Glutamatergic neuron (in vitro differentiated cells): ENCODE data around the gene GJC2. TPM values are rescaled to one million over a fixed set of nuclear protein-coding genes. Genes with fewer than 3 reads are reported as not detected.

Experiments
- DNase-seq: peaks from one replicate; pipeline ENCODE4 v3.0.0; 2022
- H3K27ac Mint-ChIP-seq: one replicate; pipeline ENCODE4 v1.8.0; 2020; ENCODE audit warnings: mild to moderate bottlenecking, mixed read lengths, inconsistent platforms; ENCODE audit not compliant: unreplicated experiment
- H3K27me3 Mint-ChIP-seq: one replicate; pipeline ENCODE4 v1.8.0; 2020; ENCODE audit warnings: mild to moderate bottlenecking, moderate library complexity, mixed read lengths, inconsistent platforms; ENCODE audit not compliant: unreplicated experiment
- H3K36me3 Mint-ChIP-seq: one replicate; pipeline ENCODE4 v1.8.0; 2020; ENCODE audit warnings: mild to moderate bottlenecking, mixed read lengths, inconsistent platforms; ENCODE audit not compliant: unreplicated experiment
- H3K4me1 Mint-ChIP-seq: one replicate; pipeline ENCODE4 v1.8.0; 2020; ENCODE audit warnings: mild to moderate bottlenecking, low read depth, mixed read lengths, inconsistent platforms; ENCODE audit not compliant: unreplicated experiment
- H3K4me3 Mint-ChIP-seq: one replicate; pipeline ENCODE4 v1.8.0; 2020; ENCODE audit warnings: mild to moderate bottlenecking, mixed read lengths, inconsistent platforms; ENCODE audit not compliant: unreplicated experiment
- H3K9me3 Mint-ChIP-seq: one replicate; pipeline ENCODE4 v1.8.0; 2020; ENCODE audit warnings: mild to moderate bottlenecking, moderate library complexity, mixed read lengths, inconsistent platforms; ENCODE audit not compliant: unreplicated experiment
- total RNA-seq: library from RNA; stranded (reverse); fragmentation: NEBNext Ultra II Directional; extraction: Animal tissue kit (Norgen Biotek cat#: 25700); gene quantifications from one replicate; pipeline ENCODE4 v1.2.1, GENCODE V29; 2021; ENCODE audit not compliant: unreplicated experiment
- TF ChIP-seq, protein P1 (sequence below): fragments of 200-600 bp; sonication (generic); IDR thresholded peaks from one replicate; pipeline ENCODE4 v1.5.0; 2021; ENCODE audit not compliant: partially characterized antibody, unreplicated experiment

The GJC2 gene
- total RNA-seq, 1 donor from 2014 or later: 3.0 TPM

GRCh38 chr1:228147768-228148167 is 2.0 kb upstream of the GJC2 start:
- DNase-seq: no peak
- Mint-ChIP-seq H3K27me3 (peaks cover 11% of the 10 kb centered on the region), H3K36me3 (no peaks in the 10 kb centered on the region), H3K4me1 (peaks cover 12% of the 10 kb centered on the region), H3K27ac (no peak overlapping the region), H3K9me3 (peaks cover 7% of the 10 kb centered on the region), H3K4me3 (no peak overlapping the region)
- TF ChIP-seq, protein P1, sequence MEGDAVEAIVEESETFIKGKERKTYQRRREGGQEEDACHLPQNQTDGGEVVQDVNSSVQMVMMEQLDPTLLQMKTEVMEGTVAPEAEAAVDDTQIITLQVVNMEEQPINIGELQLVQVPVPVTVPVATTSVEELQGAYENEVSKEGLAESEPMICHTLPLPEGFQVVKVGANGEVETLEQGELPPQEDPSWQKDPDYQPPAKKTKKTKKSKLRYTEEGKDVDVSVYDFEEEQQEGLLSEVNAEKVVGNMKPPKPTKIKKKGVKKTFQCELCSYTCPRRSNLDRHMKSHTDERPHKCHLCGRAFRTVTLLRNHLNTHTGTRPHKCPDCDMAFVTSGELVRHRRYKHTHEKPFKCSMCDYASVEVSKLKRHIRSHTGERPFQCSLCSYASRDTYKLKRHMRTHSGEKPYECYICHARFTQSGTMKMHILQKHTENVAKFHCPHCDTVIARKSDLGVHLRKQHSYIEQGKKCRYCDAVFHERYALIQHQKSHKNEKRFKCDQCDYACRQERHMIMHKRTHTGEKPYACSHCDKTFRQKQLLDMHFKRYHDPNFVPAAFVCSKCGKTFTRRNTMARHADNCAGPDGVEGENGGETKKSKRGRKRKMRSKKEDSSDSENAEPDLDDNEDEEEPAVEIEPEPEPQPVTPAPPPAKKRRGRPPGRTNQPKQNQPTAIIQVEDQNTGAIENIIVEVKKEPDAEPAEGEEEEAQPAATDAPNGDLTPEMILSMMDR: no peak

GRCh38 chr1:228148196-228148861 is 1.4 kb upstream of the GJC2 start:
- no peak for DNase-seq
- Mint-ChIP-seq H3K4me3 (no peak overlapping the region), H3K9me3 (peaks cover 7% of the 10 kb centered on the region), H3K4me1 (peaks cover 9% of the 10 kb centered on the region), H3K27me3 (peaks cover 12% of the 10 kb centered on the region), H3K27ac (no peak overlapping the region), H3K36me3 (no peaks in the 10 kb centered on the region)
- TF ChIP-seq, protein P1: no peak

- H3K4me3 Mint-ChIP-seq: no peak overlapping the region
- H3K27me3 Mint-ChIP-seq: peaks cover 9% of the 10 kb centered on the region
- H3K9me3 Mint-ChIP-seq: peaks cover under 1% of the 10 kb centered on the region
- no peak for DNase-seq
- H3K4me1 Mint-ChIP-seq: peaks cover 3% of the 10 kb centered on the region
- TF ChIP-seq, protein P1: no peak
- H3K27ac Mint-ChIP-seq: no peak overlapping the region
- H3K36me3 Mint-ChIP-seq: no peaks in the 10 kb centered on the region
Measured at GRCh38 chr1:228148935-228149405, 760 bp upstream of the GJC2 start.

DNA sequence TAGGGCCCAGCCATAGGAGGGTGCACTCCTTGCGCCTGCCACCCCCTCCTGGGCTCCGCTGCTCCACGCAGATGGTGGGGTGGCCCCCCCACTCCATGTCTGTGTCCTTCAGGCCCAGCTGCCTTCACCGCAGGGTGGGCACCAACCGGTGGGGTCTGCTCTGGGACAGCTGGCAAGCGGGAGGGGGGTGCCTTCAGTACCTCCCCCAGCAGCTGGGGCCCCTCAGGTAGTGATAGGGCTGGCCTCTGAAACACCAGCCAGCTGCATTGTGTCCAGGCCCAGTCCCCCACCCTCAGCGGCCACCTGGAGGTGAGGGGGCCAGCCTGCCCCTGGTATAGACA is 360 bp downstream of the GJC2 start:
- H3K27ac Mint-ChIP-seq: no peak overlapping the region
- no peak overlapping the region for H3K4me3 Mint-ChIP-seq
- H3K4me1 Mint-ChIP-seq: no peaks in the 10 kb centered on the region
- H3K27me3 Mint-ChIP-seq: peaks cover 9% of the 10 kb centered on the region
- no peaks in the 10 kb centered on the region for H3K9me3 Mint-ChIP-seq
- H3K36me3 Mint-ChIP-seq: no peaks in the 10 kb centered on the region
- no peak for DNase-seq
- TF ChIP-seq, protein P1: no peak

DNA sequence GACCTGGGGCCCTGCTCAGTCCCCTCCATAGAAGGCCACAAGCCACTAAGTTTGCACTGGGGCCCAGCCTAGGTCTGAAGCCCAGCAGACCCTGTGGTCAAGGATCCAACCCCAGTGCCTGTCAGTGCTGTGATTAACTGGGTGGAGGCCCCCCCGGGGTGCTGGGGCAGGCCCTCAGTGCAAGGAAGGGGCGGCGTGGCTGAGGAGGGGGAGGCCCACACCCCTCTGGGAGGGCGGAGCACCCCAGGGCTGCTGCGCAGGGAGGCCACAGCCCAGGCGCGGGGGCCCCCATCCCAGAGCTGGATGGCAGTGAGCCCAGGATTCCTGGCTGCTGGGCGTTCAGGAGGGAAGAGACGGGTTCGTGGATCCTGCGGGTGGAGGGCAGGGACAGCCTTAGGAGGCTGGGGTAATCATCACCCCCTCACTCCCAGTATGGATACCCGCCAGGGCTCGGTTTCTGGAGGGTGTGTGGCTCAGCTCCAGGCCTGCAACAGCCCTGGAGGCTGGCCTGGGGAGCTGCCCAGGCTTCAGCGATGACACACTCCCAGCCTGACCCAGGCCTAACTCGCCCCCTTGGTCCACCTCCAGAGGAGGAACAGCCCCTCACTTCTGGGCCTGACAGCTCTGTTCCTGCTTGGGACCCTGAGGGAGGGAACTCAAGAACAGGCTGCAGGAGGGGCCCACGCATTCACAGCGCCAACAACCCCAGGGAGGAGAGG is 890 bp downstream of the GJC2 start:
- peaks cover 9% of the 10 kb centered on the region for H3K27me3 Mint-ChIP-seq
- DNase-seq: no peak
- H3K4me3 Mint-ChIP-seq: no peak overlapping the region
- no peaks in the 10 kb centered on the region for H3K36me3 Mint-ChIP-seq
- H3K27ac Mint-ChIP-seq: no peak overlapping the region
- no peaks in the 10 kb centered on the region for H3K9me3 Mint-ChIP-seq
- TF ChIP-seq, protein P1: no peak
- H3K4me1 Mint-ChIP-seq: no peaks in the 10 kb centered on the region
